GM19455 (cell line): ENCODE data around the gene CFAP97D2.
A peak's percentile ranks its signal among the peaks of the same experiment; 100 is the strongest.
"Not testable (repeated sequence)": the region's sequence is repeated elsewhere in the genome, so short reads cannot be mapped to it uniquely, and the experiment has no call there.

ENCODE experiments used
- ATAC-seq: cut with Tn5 transposase; IDR thresholded peaks from one replicate; pipeline ENCODE4 v1.9.1; 2021; ENCODE audit not compliant: unreplicated experiment

CFAP97D2 gene

DNA sequence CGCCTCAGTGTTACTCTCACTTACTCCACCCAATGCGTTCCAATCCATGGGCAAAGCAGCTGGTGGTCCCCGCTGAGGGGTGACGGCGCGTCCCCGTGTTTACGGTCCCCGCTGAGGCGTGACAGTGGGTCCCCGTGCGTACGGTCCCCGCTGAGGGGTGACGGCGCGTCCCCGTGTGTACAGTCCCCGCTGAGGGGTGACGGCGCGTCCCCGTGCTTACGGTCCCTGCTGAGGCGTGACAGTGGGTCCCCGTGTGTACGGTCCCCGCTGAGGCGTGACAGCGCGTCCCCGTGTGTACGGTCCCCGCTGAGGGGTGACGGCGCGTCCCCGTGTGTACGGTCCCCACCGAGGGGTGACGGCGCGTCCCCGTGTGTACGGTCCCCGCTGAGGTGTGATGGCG lies 19.5 kb downstream of the CFAP97D2 start:
- ATAC-seq = no peak

DNA sequence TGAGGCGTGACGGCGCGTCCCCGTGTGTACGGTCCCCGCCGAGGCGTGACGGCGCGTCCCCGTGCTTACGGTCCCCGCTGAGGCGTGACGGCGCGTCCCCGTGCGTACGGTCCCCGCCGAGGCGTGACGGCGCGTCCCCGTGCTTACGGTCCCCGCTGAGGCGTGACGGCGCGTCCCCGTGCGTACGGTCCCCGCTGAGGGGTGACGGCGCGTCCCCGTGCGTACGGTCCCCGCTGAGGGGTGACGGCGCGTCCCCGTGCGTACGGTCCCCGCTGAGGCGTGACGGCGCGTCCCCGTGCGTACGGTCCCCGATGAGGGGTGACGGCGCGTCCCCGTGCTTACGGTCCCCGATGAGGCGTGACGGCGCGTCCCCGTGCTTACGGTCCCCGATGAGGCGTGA lies 20.5 kb downstream of the CFAP97D2 start:
- not testable (repeated sequence) for ATAC-seq

DNA sequence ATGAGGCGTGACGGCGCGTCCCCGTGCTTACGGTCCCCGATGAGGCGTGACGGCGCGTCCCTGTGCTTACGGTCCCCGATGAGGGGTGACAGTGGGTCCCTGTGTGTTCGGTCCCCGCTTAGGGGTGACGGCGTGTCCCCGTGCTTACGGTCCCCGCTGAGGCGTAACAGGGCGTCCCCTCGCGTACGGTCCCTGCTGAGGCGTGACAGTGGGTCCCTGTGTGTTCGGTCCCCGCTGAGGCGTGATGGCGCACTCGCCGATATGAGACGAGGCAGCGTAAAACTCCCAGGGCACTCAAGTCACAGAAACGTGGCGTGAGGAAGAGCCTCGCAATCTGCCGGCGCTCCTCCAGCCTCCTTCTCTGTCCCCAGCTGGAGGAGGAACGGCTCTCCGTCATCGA lies 20.9 kb downstream of the CFAP97D2 start:
- ATAC-seq = no peak

DNA sequence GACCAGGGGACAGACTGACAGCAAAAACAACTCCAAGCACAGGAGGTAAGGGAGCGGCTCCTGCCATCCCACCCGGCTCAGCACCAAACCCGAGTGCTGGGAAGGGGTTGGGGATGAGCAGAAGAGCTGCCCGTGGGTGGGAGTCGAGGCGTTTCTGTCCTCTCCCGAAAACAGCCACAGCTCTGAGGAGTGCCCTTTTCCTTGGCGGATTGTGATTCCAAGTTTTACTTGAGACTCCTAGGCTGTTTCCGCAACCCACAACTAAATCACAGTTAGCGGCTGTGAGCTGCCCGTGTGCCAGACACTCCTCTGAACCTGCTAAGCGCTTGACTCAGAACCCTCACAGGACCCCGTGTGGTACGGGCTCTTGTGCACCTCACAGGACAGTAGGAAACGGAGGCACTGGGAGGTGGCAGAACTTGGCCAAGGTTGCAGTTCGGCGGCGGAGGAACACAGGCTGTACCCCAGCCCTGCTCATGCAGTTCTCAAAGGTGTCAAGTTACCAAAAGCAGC lies 21.4 kb downstream of the CFAP97D2 start:
- no peak for ATAC-seq

DNA sequence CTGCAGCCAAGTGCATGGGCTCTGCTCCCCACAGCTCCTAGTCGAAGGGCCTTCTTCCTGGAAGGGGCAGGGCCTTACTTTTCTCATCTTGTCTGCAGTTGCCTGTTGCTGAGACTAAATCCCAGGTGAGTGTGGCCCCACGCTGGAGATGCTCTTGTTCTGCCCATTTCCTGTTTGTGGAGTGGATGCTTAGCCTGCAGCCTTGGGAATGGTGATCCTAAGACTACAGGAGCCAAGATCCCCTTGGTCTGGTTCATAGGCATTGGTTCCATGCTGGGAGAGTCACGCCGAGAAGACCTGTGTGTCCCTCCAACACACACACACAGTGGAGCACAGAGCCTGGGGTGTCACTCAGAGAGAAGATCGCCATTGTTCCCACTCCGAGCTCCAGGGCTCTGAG lies 23.5 kb downstream of the CFAP97D2 start:
- ATAC-seq = no peak

DNA sequence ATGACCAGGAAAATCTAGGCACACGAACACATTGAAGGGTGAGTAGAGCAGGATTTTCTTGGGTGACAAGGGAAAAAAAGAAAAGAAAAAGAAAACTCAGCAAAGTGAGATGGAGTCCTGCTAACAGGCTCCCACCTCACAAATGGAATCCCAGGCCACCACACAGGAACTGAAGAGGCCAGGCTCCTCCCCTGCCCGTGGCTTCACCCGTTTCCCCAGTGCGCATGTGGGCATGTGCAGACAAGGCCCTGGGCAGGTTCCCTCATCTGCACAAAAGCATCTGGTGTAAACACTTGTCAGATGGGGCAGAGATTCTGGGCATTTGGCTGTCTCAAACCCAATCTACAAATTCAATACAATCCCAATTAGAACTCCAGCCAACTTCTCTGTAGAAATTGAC lies 24.5 kb downstream of the CFAP97D2 start:
- ATAC-seq = no peak

DNA sequence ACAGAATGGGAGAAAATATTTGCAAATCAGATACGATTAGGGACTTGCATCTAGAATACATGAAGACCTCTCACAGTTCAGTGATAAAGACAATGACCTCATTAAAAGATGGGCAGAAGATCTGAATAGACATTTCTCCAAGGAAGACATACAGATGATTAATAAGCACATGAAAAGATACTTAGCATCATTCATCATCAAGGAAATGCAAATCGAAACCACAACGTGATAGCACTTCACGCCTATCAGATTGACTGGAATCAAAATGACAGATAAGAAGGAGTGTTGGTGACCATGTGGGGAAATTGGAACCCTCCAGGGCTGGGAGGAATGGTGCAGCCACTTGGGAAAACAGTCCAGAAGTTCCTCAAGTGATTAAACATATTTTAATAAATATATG lies 25.8 kb downstream of the CFAP97D2 start:
- ATAC-seq = no peak

DNA sequence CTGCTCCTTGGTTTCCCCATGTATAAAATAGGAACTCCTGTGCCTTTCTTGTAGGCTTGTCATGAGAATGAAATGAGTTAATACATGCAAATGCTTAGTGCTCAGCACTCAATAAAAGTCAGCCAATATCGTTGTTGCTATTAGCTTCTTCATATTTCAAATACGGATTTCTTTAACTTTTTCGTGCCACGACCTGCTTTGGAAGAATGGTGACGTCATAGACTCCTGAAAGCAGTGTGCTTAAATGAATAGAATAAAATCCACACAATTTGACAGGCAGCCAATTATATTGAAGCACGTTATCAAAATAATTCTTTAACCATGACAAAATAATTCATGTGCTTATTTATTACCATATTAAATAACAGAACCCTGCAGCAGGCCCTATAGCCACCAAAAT lies 29.1 kb downstream of the CFAP97D2 start:
- no peak for ATAC-seq

DNA sequence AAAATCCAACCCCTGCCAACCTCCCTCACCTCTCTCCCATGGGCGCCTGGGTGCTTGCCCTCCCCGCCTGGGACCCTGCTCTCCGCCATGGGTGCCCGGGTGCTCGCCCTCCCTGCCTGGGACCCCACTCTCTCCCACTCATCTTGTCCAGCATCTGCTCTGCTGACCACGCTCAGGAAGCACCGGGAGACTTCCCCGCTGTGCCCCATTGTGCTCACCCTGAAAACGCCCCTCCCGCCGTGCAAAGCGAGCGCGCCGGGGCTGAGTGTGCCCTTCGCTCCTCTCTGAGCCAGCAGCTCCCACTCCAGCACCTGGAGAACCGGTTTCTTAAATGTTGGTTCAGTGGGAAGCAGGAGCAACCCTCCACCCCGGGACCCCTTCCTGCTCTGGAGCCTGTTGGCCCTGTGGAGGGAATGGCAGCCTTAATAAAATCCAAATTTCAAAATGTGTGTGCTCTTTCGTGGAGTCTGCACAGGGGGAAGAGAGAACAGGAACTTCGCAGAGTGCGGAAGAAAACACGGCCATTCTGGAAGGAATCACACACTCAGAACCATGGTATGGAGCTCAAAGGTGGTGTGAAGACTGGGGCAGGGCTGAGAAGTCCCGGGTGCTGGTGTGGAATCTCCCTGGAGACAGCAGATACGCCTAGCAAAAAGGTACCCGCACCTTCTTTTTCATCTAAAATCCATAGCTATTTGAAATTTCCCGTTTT lies 32.5 kb downstream of the CFAP97D2 start:
- ATAC-seq = no peak

DNA sequence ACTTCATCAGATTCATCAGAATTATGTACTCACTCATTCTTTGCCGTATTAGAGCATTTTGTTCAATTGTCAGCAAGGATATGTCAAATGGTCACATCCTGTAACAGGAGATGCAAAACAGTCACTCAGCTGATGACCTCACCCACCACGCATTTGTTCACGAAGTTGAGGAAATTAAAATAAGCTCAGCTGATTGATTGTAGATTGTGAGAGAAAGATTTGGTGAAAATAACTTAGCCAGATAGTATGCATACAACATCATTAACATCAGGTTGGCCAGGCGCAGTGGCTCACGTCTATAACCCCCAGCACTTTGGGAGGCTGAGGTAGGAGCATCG lies 33.1 kb downstream of the CFAP97D2 start:
- no peak for ATAC-seq

DNA sequence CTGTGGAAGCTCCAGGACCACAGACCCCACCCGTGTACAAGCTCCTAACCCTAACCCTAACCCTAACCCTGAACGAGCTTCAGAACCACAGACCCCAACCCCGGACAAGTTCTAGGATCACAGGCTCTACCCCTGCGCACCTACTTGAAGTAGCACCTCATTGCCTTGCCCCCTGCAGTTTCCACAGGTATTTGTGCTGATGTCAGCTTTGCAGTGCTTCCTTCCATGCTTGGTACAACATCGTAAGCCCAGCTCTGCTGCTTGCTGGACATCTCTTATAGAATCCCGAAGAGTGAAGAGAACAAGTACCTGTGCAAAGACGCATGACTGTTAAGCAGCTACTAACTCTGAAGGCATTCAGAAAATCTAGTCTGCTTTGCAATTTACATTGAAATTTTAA lies 34.9 kb downstream of the CFAP97D2 start:
- ATAC-seq = no peak

DNA sequence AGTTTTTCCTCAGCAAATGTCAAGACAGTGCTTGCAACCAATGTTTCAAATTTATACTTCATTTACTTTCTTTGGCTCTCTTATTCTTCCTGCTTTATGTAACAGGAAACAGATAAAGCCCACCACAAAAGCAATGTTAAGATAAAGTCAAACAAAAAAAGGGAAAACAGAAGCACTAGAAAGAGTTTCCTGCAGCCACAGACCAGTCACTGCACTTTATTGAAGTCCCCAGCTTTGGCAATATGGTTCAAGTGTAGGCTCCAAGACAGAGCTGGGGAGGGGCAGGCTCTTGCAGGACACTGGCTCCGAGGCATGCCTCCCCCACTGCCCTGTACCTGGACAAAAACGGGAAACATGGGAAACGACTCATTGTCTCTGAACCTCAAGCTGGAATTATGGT lies 40.3 kb downstream of the CFAP97D2 start:
- no peak for ATAC-seq

DNA sequence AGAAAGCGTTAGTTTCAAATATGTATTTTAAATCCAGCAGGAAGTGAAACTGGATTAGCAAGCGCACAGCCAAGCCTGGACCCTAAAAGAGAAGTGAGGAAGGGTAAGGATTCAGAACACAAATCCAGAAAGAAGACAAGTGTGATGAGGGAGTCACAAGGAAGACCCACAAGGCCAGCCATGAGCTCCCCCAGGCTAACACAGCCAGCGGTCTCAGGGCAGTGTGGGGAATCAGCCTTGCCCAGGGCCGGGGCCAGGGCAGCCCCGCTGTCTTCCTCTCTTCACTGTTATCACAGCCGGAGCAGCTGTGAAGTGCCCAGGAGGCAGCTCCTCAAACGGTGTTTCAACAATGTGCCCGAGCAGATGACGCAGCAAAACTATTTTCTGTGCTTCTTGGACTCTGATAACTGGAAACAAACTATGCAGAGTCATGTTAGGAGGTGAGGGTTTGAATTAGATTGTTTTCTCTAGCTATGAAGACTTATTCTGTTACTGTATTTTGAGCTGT lies 43.5 kb downstream of the CFAP97D2 start:
- ATAC-seq = no peak

DNA sequence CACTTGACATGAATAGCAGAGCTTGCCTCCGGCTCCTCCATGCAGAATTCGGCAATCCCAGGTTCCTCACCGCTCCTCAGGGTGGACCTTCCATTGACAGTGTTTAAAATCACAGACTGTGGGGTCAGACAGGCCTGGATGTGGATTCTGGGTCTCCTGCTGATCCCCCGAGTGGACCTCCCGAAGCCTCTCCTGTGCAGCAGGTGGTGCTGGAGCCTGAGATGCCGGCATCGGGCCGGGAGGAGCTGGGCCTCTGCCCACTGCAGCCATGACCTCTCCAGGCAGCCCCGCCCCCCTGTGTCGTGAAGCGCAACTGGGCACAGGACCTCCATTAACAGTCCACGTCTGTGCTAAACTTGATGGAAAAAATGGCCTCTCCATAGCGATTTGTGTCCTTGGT lies 45.1 kb downstream of the CFAP97D2 start:
- ATAC-seq = no peak

DNA sequence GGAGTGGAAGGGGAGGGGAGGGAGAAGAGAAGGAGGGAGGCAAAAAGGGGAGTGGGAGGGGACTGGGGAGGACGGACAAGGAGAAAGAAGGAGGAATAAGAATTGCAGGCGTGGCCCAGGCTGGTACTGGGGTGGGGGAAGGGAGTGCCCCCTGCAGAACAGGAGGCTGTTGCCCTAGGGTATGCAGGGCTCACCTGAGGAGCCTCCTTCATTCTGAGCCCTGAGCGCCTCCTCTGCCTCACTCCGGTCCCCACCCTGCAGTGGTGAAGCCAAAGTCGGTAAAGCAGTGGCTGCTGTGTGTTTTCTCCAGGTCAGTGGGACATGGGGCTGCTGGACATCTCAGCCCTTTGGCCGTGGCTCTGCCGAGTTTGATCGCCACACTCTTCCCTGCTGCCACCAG lies 46.6 kb downstream of the CFAP97D2 start:
- no peak for ATAC-seq

DNA sequence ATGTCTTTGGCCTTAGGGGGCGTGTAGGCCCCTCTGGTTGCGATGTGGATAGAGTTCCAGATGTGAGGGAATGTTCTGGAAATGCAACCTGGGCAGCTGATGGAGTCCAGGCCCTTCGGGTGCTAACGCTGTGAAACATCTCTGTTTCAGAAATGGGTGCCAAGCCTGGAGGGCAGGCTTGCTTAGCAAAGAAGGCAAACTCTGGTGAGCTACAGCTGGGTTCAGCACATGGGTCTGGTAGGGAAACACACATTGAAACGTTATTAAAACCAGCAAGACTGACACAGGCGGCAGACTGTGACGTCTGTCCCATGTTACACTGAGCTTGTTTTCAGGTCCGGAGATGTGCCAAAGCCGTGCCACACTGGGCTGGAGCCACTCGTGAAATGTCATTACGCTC lies 47.0 kb downstream of the CFAP97D2 start:
- ATAC-seq = no peak

DNA sequence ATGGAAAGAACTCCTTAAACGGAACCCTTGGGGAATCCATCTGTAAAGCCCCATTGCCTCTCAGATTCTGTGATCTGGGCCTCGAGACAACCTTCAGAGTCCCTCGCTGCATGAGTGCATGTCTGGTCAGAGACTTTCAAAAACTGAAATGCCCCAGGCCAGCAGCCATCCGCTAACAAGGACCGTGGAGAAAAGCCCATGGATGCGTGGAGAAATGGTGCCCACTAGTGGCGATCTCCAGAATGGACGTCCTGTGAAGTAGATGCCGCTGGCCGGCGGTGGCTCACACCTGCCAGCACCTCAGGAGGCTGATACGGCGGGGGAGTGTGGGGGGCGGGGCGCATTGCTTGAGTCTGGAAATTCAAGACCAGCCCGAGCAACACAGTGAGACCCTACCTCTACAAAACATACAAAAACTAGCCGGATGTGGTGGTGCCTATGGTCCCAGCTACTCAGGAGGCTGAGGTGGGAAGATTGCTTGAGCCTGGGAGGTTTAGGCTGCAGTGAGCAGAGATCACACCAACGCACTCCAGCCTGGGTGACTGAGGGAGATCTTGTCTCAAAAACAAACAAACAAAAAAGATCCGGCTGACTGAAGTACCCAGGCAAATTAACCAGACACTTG lies 47.8 kb downstream of the CFAP97D2 start:
- peak; percentile 85 for ATAC-seq

DNA sequence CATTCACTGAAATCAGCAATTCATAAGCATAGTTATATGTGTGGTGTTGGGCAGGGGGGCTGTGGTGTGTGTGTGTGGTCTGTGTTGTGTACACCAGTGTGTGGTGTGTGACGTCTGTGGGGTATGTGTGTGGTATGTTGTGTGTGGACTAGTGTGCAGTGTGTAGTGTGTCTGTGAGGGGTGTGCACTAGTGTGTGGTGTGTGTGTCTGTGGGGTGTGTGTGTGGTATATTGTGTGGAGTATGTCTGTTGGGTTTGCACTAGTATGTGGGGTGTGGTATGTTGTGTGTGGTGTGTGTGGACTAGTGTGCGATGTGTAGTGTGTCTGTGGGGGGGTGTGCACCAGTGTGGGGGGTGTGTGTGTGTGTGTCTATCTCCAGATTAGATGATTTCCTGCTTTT lies 48.5 kb downstream of the CFAP97D2 start:
- ATAC-seq = no peak

DNA sequence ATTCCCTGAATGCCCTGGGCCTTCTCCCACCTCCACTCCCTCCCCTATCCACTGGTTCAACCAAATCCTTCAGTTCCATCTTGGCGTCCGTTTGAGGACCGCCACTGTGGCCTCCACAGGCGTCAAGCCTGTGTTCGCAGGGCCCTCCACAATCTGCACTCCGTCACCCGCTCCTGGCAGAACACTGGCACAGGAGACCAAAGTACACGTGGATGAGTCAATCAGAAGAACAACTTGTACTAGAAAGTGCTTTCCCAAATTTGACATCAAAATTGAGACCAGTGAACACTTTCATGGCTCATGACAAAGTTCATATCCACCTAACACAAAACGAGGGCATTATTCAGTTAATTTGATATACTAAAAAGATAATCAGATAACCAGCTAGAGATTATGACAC lies 49.1 kb downstream of the CFAP97D2 start:
- ATAC-seq = no peak

DNA sequence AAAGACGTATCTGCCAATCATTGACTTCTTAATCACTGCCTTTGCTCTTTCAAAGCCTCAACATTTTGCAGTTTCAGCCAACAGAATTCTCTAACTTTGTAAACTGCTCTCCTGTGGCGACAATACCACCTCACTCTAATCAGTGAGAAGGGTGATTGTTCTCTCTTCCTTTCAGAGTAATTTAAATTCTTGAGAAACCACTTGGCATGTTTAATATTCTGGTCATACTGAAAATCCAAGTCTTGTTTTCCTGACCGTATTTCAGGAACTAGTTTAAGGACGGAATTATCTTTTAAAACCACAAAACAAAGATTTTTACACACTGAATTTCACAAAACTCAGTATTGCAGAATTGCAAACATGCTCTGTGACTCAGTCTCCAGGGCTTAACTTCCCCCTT lies 50.4 kb downstream of the CFAP97D2 start:
- no peak for ATAC-seq

DNA sequence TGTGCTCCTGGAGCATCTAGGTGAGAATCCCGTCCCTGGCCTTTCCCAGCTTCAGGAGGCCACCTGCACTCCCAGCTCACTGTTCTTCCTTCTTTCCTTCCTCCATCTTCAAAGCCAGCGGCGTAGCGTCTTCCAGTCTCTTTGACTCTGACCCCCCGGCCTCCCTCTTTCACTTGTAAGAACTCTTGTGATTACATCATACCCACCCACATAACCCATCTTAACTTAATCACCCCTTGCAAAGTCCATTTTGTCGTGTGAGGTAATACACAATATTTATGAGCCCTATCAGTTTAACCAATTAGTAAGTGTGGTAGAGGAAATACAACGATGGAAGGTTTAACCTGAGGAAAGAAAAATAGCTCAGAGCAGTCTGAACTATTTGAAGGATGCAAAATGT lies 51.1 kb downstream of the CFAP97D2 start:
- ATAC-seq = no peak

DNA sequence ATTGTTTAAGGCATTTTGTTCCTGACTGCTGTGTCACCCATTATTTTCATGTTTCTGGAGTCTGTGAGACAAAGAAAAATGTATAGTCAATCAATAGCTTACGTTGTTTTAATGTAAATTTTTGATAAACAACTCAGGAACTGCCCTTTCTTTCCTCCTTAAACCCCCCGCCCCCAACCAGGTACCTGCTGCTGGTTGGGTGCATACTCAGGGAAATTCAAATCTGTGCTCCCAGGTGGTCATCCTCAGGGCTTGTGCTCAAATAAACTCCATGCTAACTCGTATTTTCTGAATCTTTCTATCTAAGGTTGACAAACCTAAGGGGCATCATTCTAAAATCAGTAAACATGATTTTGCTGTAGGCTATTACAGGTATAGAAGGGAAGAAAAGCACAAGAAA lies 51.5 kb downstream of the CFAP97D2 start:
- ATAC-seq = no peak

DNA sequence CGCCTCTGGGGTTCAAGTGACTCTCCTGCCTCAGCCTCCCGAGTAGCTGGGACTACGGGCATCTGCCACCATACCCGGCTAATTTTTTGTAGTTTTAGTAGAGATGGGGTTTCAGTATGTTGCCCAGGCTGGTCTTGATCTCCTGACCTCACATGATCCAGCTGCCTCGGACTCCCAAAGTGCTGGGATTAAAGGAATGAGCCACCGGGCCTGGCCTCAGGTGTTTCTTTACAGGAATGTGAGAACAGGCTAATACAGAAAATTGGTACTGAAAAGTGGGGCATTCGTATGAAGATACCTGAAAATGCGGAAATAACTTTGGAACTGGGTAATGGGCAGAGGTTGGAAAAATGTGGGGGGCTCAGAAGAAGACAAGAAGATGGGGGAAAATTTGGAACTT lies 52.8 kb downstream of the CFAP97D2 start:
- ATAC-seq = no peak
